ENCODE measurements around the gene FOXJ3. TPM values are rescaled to one million over a fixed set of nuclear protein-coding genes. Genes with fewer than 3 reads are reported as not detected.

FOXJ3 gene
- total RNA-seq, 1 donor from 2014 or later, result 16.1 TPM

DNA sequence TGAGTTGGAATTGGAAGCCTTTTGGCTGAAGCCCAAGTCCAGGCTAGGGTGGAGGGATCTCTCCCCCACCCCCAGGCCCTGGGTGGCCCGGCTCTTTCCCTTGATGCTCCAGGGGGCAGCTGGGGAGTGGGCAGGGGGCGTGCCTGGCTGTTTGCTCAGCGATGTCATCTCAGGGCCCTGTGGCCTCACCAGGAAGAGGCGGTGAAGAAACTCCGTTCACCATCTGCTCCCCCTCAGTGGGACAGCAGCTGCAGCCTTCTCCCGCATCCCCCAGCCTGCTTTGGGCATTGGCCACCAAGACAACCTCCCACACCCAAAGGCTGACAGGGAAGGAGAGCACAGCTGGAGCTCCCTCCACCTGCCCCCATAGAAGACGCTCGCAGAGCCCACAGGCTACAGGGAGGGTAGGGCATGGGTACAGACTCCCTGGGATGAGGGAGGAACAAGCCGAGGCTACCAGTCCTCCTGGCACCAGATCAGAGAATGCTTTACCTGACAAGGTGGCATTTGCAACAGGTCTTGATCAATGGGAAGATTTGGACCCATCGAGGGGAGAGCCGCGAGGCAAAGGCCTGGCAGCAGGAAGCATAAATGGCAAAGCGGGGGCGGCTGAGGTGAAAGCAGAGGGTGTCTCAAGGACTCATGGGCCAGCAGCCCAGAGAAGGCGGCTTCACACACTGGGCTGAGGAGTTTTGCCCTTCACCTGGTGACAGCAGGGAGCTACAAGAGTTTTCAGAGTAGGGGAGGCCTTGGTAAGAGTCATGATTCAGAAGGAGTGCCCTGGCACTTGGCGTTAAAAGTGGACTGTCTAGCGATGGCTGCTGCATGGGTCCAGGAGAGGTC lies 164.0 kb downstream of the FOXJ3 start:
- DNase-seq (ENCODE audit: low read depth, low spot score), result no peak

DNA sequence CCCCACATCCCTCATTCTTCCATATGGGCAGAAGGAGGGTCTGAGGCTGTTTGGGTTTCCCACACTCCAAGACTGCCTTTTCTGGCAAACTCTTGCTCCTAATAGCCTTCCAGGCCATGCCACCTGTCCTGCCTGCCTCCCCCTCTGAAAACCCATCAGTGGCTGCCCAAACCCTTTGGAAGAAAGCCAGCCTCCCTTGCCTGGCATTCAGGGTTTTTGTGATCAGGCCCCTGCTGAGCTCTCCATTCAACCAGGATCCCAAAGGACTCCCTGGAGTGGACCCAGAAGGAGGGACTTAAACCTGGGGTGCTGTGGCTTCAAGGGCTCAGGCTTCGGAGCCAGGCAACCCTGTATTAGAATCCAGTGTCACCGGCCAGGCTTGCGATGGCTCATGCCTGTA lies 166.3 kb downstream of the FOXJ3 start:
- DNase-seq (ENCODE audit: low read depth, low spot score), result no peak

DNA sequence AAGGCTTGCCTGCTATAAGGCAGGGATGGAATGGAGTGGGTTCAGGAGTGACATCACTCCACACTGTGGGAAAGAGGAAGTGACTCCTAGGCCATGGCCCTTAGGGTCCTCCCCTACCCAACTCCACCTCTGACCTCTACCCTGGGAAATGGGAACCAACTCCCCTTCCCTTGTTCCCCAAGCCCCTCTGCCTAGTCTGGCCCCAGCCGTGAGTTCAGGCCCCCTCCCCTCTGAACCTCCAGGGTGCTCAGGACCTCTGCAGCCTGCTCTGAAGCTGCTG lies 166.7 kb downstream of the FOXJ3 start:
- DNase-seq (ENCODE audit: low read depth, low spot score), result no peak

DNA sequence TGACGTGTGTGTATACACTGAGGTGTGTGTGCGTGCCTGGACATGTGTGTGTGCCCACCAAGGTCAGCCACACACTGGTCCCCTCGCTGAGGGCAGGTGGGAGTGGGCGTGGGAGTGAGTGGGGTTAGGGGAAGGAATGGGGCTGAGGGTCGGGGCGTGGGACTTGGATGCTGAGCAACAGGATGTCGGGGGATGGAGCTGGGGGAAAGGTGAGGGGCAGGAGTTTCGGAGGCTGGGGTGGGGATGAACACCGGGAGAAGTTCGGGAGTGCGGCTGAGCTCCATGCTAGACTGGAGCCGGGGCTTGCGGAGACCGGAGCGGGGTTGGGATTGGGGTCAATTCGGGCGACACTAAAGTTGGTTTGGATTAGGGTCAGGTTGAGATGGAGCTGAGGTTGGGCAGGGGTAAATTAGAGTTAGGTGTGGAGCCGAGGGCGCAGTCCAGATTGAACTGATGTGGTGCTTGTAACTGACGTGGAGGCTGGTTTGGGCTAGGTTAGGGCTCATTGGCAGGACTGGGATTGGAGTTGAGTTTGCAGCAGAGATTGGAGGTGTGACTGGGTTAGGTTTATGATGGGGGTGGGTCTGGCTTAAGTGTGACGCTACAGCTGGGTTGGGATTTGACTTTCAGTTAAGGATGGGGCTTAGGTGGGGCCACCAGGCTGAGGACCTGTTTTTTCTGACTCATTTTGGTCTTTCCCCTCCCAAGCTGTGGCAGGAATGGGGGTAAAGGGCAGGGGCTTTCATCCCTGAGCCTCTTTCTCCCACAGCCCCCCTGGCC lies 167.2 kb downstream of the FOXJ3 start:
- DNase-seq (ENCODE audit: low read depth, low spot score), result no peak

DNA sequence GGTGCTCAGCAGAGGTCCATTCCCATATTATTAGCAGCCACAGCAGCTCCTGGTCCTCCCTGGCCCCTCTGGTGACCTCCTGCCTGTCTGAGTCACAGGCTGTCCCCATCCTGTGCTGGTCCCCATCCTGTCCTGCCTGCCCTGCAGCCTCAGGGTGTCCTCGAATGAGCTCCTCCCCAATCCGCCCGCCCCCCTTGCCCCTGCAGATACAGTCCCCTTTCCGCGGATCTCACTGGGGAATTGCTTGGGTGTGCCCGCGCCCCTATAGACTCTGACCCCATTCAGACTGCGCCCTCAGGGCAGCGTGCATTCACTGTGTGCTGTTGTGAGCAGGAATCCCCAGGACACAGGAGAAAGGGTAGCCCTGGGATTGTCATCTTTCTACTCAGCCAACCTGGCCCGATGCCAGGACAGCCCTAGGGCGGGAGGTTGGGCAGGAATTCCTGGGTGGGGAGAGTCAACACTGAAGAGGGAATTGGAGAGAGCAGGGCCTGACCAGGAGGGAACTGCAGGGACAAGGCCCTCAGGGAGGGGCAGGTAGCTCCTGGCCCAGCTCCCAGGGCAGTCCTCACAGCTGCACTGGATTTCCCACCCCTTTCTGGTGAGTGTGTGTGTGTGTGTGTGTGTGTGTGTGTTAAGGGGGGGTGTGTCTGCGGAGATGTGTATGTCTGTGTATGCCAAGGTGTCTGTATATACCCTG lies 169.4 kb downstream of the FOXJ3 start:
- no peak for DNase-seq (ENCODE audit: low read depth, low spot score)

DNA sequence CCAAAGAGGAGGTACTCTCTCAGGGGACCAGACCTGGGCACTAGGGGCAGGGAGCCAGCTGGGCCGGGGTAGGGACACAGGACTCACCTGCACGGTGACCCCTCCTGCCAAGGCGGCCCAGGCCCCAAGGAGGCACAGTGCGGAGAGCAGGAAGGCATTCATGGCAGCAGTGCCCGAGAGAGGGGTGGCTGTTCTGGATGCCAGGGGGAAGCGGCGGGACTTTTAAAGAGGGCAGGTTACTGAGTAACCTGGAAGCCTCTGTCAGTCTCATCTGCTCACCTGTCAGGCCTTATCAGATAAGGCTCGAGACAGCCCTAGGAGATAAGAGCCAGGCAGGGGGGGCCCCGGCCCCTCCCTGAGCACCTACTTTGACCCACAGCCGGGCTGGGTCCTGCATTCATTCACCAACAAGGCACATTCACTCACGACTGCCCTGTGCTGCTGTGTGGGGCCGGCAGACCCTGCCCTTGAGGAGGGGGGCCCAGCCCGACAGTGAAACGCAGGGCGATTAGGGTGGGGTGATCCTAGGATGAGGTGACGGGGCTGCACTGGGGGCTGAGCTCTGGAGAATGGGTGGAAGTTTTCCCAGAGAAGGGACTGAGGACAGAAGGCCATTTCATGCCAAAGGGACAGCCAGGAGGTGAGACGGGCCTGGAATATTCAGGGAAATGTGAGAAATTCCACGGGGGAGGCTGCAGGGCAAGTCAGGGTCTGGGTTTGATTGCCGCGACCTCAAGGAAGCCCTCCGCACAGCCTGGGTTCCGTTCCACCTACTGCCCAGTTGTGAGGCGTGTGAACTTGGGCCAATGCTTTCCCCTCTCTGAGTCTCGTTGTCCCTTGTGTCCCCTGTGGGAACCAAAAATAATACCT lies 170.2 kb downstream of the FOXJ3 start, which contains the start of gene GUCA2A:
GUCA2A (minus strand) TSS at position 195 of the 870 bp plus-strand sequence; CDS start at position 162, 33 bp downstream.
- no peak for DNase-seq (ENCODE audit: low read depth, low spot score)

DNA sequence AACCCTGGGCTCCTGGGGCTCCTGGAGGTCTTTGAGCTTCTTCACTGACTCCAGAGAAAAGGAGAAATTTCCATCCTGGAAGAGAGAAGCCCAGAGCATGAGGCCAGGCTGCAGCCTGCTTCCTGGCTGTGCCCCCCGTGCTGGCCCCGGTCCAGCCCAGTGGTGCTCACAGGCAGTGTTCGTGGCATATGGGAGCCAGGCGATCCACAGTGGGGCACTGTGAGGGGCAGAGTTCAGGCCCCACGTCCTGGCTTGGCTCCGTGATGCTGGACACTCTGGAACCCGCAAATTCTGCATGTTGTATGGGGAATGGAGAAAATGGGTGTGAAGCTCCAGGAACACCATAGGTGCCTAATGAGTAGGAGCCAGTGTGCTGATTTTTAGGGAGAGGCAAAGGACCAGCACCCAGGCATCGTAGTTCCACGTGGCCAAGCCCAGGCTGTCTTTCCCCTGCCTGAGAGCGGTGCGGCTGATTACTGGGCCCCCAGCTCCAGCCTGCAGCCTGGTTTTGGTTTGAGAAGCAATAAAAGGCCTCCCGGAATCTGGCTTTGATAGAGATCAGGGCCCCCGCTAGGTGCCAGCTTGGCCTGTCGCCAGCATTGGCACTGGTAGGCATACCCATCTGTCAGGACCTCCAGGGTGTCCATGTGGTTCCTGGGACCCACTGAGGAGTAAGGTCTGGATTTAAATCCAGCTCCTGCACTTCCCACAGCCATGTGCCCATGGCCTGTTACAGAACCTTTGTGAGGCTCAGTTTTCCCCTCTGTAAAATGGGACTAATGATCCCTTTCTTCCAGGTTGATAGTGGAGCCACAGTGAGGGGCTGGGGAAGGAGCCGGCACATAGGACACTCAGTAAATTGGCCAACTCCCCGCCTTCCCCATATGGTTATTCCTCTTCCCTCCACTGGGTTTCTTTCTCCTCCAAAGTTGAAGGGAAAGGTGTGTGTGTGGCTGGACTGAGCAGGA lies 171.2 kb downstream of the FOXJ3 start:
- no peak for DNase-seq (ENCODE audit: low read depth, low spot score)

DNA sequence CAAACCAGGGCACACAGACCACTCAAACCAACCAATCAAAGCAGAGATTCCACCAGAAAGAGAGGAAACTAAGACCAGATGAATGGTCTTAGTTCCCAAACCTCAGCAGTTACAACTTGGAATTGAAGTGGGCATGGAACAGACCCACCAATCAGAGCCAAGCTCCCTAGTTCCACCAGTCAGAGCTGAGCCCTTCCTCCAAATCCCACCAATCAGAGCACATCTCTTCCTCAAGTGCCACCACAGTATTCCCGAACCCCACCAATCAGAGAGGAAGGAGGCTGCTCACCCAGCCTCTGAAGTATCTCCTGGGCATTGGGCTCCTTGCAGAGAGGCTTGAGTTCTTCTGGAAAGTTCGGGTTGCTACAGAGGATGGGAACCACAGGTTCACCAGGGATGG lies 171.9 kb downstream of the FOXJ3 start:
- DNase-seq (ENCODE audit: low read depth, low spot score), result no peak

DNA sequence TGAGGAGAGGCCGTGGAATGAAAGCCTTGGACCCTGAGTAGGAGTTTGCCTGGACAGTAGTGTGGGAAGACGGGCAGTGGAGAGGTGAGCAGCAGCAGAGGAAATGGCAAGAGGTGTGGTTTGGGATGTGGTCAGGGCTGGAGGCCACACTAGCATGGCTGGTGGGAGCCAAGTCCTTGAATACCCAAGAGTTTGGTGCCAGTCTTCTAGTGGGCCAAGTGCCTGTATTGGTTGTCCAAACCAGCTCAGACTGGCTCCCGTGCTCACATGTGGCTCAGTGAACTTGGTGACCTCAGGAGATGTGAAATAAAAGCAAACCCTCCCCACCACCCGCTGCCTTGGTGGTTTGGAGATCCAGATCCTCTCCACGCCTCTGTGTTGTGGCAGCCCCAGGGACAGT lies 172.9 kb downstream of the FOXJ3 start:
- DNase-seq (ENCODE audit: low read depth, low spot score), result no peak

DNA sequence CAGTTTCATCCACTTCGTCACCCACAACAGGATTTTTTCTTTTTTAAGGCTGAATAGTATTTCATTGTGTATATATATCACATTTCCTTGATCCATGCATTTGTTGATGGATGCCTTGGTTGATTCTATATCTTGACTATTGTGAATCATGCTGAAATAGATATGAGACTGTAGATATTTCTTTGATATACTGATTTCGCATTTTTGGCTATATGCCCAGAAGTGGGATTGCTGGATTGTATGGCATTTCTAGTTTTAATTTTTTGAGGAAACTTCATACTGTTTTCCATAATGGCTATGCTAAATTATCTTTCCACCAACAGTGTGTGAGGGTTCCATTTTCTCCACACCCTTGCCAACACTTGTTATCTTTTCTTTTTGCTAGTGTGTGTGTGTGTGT lies 176.8 kb downstream of the FOXJ3 start:
- DNase-seq (ENCODE audit: low read depth, low spot score), result no peak

DNA sequence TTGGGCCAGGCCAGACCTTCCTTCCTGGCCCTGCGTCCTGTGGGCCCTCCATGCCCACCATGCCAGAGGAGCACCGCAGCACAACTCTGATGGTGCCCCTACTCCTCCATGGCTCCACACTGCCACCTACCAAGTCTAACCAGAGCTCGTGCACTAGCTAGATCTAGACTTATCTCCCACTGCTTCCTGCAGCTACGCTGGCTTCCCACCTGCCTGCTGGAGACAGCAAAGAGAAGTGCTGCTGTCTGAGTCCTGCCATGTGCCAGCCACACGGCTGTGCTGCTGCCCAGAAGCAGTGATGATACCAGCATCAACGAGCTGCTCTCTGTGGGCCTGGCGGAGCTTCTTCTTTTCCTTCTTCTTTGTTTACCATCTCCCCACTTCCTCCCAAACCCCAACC lies 177.4 kb downstream of the FOXJ3 start:
- DNase-seq (ENCODE audit: low read depth, low spot score), result no peak

DNA sequence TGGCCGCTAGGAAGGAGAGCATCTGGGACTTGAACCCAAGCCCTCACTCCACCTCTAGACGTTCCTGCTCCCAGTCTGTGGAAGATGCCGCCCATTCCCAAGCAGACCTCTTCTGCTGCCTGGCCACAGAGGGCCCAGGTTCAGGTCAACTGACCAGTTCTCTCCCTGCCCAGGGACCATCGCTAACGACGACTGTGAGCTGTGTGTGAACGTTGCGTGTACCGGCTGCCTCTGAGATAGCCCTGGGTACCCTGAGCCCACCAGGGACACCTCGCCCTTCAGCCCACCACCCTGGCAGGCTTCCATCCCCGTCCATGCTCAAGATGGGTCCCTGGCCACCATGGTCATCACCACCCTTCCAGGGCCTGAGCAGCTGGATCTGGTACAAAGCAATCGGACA lies 179.7 kb downstream of the FOXJ3 start:
- DNase-seq (ENCODE audit: low read depth, low spot score), result no peak

DNA sequence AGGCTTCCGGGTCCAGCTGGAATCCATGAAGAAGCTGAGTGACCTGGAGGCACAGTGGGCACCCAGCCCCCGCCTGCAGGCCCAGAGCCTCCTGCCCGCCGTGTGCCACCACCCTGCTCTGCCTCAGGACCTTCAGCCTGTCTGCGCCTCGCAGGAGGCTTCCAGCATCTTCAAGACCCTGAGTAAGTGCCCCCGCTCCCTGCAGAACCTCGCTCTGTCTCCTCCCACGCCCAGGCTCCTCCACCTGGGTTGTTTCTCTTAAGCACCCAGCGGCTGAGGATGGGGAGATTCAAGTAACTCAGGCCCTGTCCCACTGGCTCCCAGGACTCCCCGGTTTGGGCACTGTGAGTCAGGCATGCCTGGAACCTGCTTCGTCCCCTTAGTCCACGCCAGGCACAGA lies 180.3 kb downstream of the FOXJ3 start:
- no peak for DNase-seq (ENCODE audit: low read depth, low spot score)

DNA sequence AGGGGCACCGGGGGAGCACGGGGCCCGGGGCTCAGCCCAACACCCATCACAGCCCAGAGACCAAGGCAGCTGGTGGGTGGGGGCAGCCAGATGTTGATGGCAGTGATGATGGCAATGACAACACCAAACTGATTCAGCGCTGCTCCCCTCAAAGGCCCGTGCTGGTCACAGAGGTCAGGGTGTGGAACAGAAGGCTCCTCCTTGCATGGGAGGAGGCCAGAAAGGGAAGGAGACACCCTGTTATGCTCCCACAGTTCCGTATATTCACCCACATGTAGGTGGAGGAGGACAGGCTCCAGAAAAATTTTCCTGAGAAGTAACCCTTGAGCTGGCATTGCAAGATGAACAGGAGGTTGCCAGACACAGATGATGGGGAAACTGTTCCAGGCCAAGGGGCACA lies 181.4 kb downstream of the FOXJ3 start:
- no peak for DNase-seq (ENCODE audit: low read depth, low spot score)

DNA sequence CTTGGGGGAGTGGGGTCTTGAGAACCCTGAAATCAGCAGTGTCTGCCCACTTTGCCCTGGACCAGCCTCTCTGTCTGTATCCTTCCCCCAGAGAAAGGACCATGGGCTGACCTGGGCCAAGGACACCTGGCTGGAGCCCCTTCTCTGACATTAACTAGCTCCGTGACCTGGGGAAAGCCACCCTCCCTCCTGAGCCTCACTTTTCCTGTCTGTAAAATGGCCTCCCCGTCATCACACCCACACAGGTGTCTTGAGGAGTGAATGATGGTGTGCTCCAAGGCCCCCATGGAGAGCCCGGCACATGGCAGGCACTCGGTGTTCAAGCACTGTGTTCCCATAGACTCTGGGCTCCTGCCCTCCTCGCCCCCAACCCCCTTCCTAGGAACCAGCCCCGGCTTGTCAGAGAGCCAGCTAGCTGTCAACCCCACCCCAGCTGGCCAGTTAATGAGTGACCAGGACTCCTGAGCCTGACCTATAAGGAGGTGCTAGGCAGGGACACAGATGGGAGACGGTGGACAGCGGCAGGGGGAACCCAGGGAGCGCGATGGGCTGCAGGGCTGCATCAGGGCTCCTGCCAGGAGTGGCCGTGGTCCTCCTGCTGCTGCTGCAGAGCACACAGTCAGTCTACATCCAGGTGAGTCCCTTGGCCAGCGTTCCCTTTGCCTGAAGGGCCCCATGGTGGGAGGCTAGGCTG lies 182.0 kb downstream of the FOXJ3 start, which contains the start of gene GUCA2B:
GUCA2B (plus strand) TSS at position 504 of the 694 bp plus-strand sequence; CDS start at position 545, 41 bp downstream.
- no peak for DNase-seq (ENCODE audit: low read depth, low spot score)

DNA sequence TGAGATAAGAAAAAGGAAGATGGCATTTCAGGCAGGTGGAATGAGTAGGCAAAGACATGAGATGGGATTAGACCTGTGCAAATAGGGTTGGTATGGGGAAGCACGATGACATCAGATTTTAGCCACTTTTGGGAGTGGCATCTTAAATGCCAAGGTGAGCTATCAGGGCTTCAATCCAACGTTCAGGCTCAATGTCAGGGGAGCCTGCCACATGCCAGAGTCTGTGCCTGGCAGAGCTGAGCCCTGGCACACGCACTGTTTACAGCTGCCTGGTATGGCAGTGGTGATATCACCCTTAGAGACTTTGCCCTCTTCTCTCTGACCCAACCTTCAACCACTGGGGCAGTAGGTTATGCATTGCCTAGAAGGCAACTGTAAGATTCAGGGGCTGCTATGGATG lies 182.9 kb downstream of the FOXJ3 start:
- DNase-seq (ENCODE audit: low read depth, low spot score), result no peak

DNA sequence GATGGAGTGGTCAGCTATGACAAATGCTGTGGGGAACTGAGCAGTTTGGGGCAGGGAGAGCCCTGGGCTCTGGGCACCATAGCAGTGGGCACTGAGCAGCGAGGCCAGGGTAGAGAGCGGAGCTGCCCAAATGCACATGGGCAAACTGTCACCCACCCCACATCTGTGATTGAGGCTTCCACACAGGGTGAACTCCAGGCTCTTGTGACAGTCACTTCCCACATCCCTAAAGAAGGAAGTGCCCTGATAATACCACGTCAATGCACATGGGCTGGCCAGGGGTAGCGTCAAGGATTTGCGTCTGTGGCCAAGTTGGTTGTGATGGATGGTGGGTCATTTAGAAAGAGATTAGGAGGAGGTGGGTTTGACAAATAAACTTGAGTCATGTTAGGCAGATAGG lies 184.4 kb downstream of the FOXJ3 start:
- no peak for DNase-seq (ENCODE audit: low read depth, low spot score)

DNA sequence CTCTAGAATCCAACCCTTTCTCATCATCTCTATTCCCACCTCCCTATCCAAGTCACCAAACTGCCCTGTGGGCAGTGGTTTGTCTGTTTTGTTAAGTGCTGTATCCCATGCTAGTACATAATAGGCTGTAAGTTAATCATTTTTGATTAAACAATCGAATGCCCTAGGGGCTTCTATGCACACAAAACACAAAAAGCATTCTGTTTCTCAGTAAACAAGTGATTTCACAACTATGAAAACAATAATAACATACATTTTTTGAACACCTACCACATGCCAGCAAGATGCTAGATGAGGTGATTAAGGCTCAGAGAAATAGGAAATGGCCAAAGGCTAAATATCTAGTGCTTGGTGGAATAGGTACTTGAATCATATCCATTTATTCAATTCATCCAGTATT lies 186.9 kb downstream of the FOXJ3 start:
- DNase-seq (ENCODE audit: low read depth, low spot score), result no peak

DNA sequence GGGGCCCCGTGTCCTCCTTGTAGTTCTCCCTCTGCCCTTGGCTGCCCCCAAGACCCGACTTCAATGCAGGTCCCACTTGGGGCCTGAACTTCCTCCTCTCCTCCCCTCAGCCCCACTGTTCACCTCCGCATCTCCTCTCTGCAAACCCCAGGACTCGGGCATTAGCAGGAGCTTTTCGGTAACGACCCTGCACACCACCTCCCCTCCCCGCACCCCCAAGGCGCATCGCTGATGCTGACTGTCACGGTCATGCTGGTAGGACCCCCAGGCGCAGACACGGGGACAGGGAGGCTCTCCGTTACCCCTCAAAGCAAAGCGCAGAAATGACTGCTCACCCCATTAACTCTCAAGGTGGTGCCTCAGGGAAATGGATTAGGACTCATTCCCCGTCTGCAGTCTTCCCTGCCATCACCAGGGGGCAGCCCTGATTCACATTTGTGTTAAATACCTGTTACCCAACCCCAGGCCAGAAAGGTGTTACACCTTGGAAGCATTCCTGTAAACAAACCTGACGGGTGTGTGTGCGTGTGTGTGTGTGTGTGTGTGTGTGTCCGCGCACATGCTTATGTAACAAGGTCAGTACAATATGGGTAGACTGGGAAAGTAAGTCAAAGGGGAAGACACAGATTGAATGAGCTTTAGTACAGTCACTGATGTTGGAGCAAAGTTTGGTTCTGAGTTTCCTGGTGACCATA lies 188.3 kb downstream of the FOXJ3 start:
- no peak for DNase-seq (ENCODE audit: low read depth, low spot score)
